ENCODE results near the gene LGALS1.

DNA sequence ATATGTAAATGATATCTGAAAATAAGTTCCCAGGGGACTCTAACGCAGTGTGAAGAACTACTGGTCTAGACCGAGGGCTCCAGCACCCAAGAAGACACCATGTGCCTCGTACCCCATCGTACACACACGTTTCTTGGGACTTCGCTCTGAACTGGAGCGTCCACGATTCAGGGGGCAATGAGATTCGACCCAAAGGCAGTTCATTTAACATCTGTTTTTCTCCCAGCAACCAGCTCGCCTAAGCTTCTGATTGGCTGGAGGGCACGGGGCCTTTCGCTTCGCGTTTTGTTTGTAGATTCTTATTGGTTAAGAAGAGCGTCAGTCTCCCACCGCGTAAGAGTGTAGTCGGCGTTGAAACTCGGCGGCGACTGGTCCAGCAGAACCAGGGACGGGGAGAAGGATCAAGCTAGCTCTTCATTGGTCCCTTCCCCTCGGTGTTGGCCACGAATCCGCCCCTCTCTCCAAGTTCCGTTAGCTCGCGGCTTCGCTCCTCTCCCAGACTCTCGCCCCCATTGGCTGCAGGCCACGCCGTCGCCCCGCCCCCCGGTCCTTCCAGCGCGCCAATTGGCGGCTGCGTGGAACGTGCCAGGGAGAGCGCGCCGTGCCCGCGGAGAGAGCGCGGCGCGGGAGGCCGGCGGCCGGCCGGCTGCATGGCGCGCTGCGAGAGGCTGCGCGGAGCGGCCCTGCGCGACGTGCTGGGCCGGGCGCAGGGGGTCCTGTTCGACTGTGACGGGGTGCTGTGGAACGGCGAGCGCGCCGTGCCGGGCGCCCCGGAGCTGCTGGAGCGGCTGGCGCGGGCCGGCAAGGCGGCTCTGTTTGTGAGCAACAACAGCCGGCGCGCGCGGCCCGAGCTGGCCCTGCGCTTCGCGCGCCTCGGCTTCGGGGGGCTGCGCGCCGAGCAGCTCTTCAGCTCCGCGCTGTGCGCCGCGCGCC is 17.0 kb upstream of the LGALS1 start, which contains the start of gene PDXP:
- TF ChIP-seq ZNF282 (CRISPR knock-in tag; IDR thresholded peaks at IDR 0.05) (no peak), RBM39 (optimal IDR thresholded peaks at IDR 0.05; ENCODE audit: low read depth, low read length) (no peak), SPI1 (IDR thresholded peaks at IDR 0.05; ENCODE audit: borderline replicate concordance, low read depth, low read length) (no peak), POLR2A (conservative IDR thresholded peaks at IDR 0.05) (peak; percentile 70), ZNF707 (CRISPR knock-in tag; conservative IDR thresholded peaks at IDR 0.05) (no peak), ZBED1 (IDR thresholded peaks at IDR 0.05) (no peak)
- TF ChIP-seq, protein P1, sequence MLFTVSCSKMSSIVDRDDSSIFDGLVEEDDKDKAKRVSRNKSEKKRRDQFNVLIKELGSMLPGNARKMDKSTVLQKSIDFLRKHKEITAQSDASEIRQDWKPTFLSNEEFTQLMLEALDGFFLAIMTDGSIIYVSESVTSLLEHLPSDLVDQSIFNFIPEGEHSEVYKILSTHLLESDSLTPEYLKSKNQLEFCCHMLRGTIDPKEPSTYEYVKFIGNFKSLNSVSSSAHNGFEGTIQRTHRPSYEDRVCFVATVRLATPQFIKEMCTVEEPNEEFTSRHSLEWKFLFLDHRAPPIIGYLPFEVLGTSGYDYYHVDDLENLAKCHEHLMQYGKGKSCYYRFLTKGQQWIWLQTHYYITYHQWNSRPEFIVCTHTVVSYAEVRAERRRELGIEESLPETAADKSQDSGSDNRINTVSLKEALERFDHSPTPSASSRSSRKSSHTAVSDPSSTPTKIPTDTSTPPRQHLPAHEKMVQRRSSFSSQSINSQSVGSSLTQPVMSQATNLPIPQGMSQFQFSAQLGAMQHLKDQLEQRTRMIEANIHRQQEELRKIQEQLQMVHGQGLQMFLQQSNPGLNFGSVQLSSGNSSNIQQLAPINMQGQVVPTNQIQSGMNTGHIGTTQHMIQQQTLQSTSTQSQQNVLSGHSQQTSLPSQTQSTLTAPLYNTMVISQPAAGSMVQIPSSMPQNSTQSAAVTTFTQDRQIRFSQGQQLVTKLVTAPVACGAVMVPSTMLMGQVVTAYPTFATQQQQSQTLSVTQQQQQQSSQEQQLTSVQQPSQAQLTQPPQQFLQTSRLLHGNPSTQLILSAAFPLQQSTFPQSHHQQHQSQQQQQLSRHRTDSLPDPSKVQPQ (CRISPR knock-in tag; IDR thresholded peaks at IDR 0.05; ENCODE audit: borderline replicate concordance): no peak
- TF ChIP-seq, protein P2, sequence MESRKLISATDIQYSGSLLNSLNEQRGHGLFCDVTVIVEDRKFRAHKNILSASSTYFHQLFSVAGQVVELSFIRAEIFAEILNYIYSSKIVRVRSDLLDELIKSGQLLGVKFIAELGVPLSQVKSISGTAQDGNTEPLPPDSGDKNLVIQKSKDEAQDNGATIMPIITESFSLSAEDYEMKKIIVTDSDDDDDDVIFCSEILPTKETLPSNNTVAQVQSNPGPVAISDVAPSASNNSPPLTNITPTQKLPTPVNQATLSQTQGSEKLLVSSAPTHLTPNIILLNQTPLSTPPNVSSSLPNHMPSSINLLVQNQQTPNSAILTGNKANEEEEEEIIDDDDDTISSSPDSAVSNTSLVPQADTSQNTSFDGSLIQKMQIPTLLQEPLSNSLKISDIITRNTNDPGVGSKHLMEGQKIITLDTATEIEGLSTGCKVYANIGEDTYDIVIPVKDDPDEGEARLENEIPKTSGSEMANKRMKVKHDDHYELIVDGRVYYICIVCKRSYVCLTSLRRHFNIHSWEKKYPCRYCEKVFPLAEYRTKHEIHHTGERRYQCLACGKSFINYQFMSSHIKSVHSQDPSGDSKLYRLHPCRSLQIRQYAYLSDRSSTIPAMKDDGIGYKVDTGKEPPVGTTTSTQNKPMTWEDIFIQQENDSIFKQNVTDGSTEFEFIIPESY (CRISPR knock-in tag; IDR thresholded peaks at IDR 0.05): no peak
- TF ChIP-seq, protein P3, sequence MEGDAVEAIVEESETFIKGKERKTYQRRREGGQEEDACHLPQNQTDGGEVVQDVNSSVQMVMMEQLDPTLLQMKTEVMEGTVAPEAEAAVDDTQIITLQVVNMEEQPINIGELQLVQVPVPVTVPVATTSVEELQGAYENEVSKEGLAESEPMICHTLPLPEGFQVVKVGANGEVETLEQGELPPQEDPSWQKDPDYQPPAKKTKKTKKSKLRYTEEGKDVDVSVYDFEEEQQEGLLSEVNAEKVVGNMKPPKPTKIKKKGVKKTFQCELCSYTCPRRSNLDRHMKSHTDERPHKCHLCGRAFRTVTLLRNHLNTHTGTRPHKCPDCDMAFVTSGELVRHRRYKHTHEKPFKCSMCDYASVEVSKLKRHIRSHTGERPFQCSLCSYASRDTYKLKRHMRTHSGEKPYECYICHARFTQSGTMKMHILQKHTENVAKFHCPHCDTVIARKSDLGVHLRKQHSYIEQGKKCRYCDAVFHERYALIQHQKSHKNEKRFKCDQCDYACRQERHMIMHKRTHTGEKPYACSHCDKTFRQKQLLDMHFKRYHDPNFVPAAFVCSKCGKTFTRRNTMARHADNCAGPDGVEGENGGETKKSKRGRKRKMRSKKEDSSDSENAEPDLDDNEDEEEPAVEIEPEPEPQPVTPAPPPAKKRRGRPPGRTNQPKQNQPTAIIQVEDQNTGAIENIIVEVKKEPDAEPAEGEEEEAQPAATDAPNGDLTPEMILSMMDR (IDR thresholded peaks at IDR 0.05 in 2 of 3, conservative IDR thresholded peaks at IDR 0.05 in 1 of 3; ENCODE audit: insufficient read depth in 2 of 3, low read depth in 1 of 3, low read length in 3 of 3): no peak
- TF ChIP-seq, protein P4, sequence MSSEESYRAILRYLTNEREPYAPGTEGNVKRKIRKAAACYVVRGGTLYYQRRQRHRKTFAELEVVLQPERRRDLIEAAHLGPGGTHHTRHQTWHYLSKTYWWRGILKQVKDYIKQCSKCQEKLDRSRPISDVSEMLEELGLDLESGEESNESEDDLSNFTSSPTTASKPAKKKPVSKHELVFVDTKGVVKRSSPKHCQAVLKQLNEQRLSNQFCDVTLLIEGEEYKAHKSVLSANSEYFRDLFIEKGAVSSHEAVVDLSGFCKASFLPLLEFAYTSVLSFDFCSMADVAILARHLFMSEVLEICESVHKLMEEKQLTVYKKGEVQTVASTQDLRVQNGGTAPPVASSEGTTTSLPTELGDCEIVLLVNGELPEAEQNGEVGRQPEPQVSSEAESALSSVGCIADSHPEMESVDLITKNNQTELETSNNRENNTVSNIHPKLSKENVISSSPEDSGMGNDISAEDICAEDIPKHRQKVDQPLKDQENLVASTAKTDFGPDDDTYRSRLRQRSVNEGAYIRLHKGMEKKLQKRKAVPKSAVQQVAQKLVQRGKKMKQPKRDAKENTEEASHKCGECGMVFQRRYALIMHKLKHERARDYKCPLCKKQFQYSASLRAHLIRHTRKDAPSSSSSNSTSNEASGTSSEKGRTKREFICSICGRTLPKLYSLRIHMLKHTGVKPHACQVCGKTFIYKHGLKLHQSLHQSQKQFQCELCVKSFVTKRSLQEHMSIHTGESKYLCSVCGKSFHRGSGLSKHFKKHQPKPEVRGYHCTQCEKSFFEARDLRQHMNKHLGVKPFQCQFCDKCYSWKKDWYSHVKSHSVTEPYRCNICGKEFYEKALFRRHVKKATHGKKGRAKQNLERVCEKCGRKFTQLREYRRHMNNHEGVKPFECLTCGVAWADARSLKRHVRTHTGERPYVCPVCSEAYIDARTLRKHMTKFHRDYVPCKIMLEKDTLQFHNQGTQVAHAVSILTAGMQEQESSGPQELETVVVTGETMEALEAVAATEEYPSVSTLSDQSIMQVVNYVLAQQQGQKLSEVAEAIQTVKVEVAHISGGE (CRISPR knock-in tag; IDR thresholded peaks at IDR 0.05): no peak
- TF ChIP-seq, protein P5, sequence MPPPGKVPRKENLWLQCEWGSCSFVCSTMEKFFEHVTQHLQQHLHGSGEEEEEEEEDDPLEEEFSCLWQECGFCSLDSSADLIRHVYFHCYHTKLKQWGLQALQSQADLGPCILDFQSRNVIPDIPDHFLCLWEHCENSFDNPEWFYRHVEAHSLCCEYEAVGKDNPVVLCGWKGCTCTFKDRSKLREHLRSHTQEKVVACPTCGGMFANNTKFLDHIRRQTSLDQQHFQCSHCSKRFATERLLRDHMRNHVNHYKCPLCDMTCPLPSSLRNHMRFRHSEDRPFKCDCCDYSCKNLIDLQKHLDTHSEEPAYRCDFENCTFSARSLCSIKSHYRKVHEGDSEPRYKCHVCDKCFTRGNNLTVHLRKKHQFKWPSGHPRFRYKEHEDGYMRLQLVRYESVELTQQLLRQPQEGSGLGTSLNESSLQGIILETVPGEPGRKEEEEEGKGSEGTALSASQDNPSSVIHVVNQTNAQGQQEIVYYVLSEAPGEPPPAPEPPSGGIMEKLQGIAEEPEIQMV (tag; conservative IDR thresholded peaks at IDR 0.05; ENCODE audit: low read depth): no peak

Measured in K562 (cell line).